ENCODE data around the gene PTPRZ1. TPM values are rescaled to one million over a fixed set of nuclear protein-coding genes. Genes with fewer than 3 reads are reported as not detected.

Gene PTPRZ1
- total and polyA plus RNA-seq, 2 of the 13 experiments (the other 11 are each of a cell fraction or from before 2014, with no cell fraction given) = not detected

DNA sequence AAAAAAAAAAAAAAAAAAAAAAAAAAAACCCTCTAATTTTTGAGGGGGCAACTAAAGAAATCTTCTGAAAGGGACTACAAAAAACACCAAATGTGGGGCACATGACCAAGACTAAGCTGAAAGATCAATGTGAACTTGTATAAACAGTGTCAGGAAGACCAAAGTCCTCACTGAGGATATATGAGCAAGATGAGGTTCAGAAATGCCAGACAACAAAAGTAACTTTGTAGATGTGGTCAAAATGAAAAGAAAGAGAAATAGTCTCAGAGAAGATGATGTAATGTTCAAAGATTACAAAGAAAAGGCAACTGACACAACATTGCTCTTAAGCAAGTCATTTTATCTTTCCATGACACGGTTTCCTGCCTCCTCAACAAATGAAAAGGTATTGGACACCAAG lies 48.7 kb upstream of the PTPRZ1 start (continued):
- TF ChIP-seq, protein P1, sequence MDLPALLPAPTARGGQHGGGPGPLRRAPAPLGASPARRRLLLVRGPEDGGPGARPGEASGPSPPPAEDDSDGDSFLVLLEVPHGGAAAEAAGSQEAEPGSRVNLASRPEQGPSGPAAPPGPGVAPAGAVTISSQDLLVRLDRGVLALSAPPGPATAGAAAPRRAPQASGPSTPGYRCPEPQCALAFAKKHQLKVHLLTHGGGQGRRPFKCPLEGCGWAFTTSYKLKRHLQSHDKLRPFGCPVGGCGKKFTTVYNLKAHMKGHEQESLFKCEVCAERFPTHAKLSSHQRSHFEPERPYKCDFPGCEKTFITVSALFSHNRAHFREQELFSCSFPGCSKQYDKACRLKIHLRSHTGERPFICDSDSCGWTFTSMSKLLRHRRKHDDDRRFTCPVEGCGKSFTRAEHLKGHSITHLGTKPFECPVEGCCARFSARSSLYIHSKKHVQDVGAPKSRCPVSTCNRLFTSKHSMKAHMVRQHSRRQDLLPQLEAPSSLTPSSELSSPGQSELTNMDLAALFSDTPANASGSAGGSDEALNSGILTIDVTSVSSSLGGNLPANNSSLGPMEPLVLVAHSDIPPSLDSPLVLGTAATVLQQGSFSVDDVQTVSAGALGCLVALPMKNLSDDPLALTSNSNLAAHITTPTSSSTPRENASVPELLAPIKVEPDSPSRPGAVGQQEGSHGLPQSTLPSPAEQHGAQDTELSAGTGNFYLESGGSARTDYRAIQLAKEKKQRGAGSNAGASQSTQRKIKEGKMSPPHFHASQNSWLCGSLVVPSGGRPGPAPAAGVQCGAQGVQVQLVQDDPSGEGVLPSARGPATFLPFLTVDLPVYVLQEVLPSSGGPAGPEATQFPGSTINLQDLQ (CRISPR knock-in tag; IDR thresholded peaks at IDR 0.05) = no peak
- peak; percentile 73 for TF ChIP-seq HNF4G (IDR thresholded peaks at IDR 0.05; ENCODE audit: borderline replicate concordance, low read depth, low read length)
- TF ChIP-seq HNF4G (CRISPR knock-in tag; IDR thresholded peaks at IDR 0.05; ENCODE audit: borderline replicate concordance, low read depth) = 0 out of 2 replicates have a peak, but pooled peaks have one; percentile 33
- no peak for TF ChIP-seq DNMT3B (CRISPR knock-in tag; conservative IDR thresholded peaks at IDR 0.05)
- no peak for TF ChIP-seq POLR2AphosphoS5 (IDR thresholded peaks at IDR 0.05; ENCODE audit: low read depth, low read length)
- no peak for TF ChIP-seq ZBTB7B (CRISPR knock-in tag; IDR thresholded peaks at IDR 0.05)
- TF ChIP-seq MTA3 (CRISPR knock-in tag; IDR thresholded peaks at IDR 0.05) = no peak
- TF ChIP-seq PCBP2 (optimal IDR thresholded peaks at IDR 0.05; ENCODE audit: low read depth, low read length, poor library complexity, severe bottlenecking) = no peak
- TF ChIP-seq, protein P2, sequence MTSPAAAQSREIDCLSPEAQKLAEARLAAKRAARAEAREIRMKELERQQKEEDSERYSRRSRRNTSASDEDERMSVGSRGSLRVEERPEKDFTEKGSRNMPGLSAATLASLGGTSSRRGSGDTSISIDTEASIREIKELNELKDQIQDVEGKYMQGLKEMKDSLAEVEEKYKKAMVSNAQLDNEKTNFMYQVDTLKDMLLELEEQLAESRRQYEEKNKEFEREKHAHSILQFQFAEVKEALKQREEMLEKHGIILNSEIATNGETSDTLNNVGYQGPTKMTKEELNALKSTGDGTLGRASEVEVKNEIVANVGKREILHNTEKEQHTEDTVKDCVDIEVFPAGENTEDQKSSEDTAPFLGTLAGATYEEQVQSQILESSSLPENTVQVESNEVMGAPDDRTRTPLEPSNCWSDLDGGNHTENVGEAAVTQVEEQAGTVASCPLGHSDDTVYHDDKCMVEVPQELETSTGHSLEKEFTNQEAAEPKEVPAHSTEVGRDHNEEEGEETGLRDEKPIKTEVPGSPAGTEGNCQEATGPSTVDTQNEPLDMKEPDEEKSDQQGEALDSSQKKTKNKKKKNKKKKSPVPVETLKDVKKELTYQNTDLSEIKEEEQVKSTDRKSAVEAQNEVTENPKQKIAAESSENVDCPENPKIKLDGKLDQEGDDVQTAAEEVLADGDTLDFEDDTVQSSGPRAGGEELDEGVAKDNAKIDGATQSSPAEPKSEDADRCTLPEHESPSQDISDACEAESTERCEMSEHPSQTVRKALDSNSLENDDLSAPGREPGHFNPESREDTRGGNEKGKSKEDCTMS (CRISPR knock-in tag; conservative IDR thresholded peaks at IDR 0.05) = no peak
- TF ChIP-seq KDM6A (CRISPR knock-in tag; IDR thresholded peaks at IDR 0.05; ENCODE audit: low read depth) = peak; percentile 63; the same call in 1 of the 2 replicates
- TF ChIP-seq ZKSCAN8 (CRISPR knock-in tag; IDR thresholded peaks at IDR 0.05; ENCODE audit: borderline replicate concordance) = no peak
- no peak for TF ChIP-seq ZFX (CRISPR knock-in tag; IDR thresholded peaks at IDR 0.05; ENCODE audit: low read depth)
- no peak for TF ChIP-seq ZNF83 (CRISPR knock-in tag; IDR thresholded peaks at IDR 0.05; ENCODE audit: borderline replicate concordance)
- 0 out of 2 replicates have a peak, but pooled peaks have one; percentile 37 for TF ChIP-seq ATF1 (CRISPR knock-in tag; IDR thresholded peaks at IDR 0.05)
- TF ChIP-seq, protein P3, sequence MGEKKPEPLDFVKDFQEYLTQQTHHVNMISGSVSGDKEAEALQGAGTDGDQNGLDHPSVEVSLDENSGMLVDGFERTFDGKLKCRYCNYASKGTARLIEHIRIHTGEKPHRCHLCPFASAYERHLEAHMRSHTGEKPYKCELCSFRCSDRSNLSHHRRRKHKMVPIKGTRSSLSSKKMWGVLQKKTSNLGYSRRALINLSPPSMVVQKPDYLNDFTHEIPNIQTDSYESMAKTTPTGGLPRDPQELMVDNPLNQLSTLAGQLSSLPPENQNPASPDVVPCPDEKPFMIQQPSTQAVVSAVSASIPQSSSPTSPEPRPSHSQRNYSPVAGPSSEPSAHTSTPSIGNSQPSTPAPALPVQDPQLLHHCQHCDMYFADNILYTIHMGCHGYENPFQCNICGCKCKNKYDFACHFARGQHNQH (CRISPR knock-in tag; IDR thresholded peaks at IDR 0.05) = no peak
- TF ChIP-seq ZNF232 (CRISPR knock-in tag; IDR thresholded peaks at IDR 0.05; ENCODE audit: borderline replicate concordance) = no peak
- TF ChIP-seq HOXA7 (CRISPR knock-in tag; IDR thresholded peaks at IDR 0.05) = no peak
- TF ChIP-seq ZNF792 (CRISPR knock-in tag; IDR thresholded peaks at IDR 0.05) = no peak
- TF ChIP-seq ZNF333 (CRISPR knock-in tag; IDR thresholded peaks at IDR 0.05; ENCODE audit: borderline replicate concordance) = no peak
- TF ChIP-seq IRF2 (CRISPR knock-in tag; IDR thresholded peaks at IDR 0.05) = no peak
- TF ChIP-seq KLF9 (CRISPR knock-in tag; IDR thresholded peaks at IDR 0.05; ENCODE audit: low read depth) = no peak
- TF ChIP-seq CHD4 (IDR thresholded peaks at IDR 0.05; ENCODE audit: borderline replicate concordance, low read length) = peak; percentile 17; the same call in 1 of the 2 replicates
- no peak for TF ChIP-seq HOXA5 (CRISPR knock-in tag; IDR thresholded peaks at IDR 0.05)
- no peak for TF ChIP-seq ZNF652 (CRISPR knock-in tag; IDR thresholded peaks at IDR 0.05; ENCODE audit: borderline replicate concordance, low read depth)
- TF ChIP-seq, protein P4, sequence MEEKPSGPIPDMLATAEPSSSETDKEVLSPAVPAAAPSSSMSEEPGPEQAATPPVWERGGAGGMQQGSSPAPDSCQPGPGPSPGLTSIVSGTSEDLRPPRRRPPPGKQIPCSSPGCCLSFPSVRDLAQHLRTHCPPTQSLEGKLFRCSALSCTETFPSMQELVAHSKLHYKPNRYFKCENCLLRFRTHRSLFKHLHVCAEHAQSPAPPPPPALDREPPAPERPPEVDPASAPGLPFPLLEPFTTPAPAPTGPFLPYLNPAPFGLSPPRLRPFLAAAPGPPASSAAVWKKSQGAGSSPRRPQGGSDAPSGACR (CRISPR knock-in tag; IDR thresholded peaks at IDR 0.05) = no peak
- no peak for TF ChIP-seq HOXA3 (CRISPR knock-in tag; IDR thresholded peaks at IDR 0.05)
